Prostate gland (tissue), 2 donors: ENCODE data around the gene ARFGAP1.

Experiments
- POLR2A ChIP-seq: fragments of 450-650 bp; IDR thresholded peaks from one replicate; pipeline ENCODE4 v1.6.1; 2016; ENCODE audit warnings: antibody characterized with exemption, mild to moderate bottlenecking
- POLR2AphosphoS5 ChIP-seq: sonication (generic); formaldehyde crosslinking; IDR thresholded peaks from one replicate; pipeline ENCODE4 v1.6.1; 2017; ENCODE audit warnings: antibody characterized with exemption
- TF ChIP-seq, protein P1 (sequence below), 4 experiments: fragments of 200-600 bp in 2 of 4; fragments of 450-650 bp in 2 of 4; sonication (generic) in 2 of 4; IDR thresholded peaks; 1 replicate in 3 of 4; 2 replicates in 1 of 4; pipeline ENCODE4 v1.5.1; 2016 to 2019; ENCODE audit warnings: antibody characterized with exemption in 4 of 4, mild to moderate bottlenecking in 2 of 4, moderate library complexity in 2 of 4

GRCh38 chr20:63267691-63268090 lies 4.9 kb upstream of the ARFGAP1 start:
- TF ChIP-seq POLR2A (no peak), POLR2AphosphoS5 (no peak)
- TF ChIP-seq, protein P1, sequence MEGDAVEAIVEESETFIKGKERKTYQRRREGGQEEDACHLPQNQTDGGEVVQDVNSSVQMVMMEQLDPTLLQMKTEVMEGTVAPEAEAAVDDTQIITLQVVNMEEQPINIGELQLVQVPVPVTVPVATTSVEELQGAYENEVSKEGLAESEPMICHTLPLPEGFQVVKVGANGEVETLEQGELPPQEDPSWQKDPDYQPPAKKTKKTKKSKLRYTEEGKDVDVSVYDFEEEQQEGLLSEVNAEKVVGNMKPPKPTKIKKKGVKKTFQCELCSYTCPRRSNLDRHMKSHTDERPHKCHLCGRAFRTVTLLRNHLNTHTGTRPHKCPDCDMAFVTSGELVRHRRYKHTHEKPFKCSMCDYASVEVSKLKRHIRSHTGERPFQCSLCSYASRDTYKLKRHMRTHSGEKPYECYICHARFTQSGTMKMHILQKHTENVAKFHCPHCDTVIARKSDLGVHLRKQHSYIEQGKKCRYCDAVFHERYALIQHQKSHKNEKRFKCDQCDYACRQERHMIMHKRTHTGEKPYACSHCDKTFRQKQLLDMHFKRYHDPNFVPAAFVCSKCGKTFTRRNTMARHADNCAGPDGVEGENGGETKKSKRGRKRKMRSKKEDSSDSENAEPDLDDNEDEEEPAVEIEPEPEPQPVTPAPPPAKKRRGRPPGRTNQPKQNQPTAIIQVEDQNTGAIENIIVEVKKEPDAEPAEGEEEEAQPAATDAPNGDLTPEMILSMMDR (IDR thresholded peaks at IDR 0.05) = no peak
